ENCODE measurements around the gene TMEM250. TPM values are rescaled to one million over a fixed set of nuclear protein-coding genes. Genes with fewer than 3 reads are reported as not detected.

The TMEM250 gene
- total and polyA plus RNA-seq, 5 donors: 16.5 to 25.5 (median 20.3) TPM

DNA sequence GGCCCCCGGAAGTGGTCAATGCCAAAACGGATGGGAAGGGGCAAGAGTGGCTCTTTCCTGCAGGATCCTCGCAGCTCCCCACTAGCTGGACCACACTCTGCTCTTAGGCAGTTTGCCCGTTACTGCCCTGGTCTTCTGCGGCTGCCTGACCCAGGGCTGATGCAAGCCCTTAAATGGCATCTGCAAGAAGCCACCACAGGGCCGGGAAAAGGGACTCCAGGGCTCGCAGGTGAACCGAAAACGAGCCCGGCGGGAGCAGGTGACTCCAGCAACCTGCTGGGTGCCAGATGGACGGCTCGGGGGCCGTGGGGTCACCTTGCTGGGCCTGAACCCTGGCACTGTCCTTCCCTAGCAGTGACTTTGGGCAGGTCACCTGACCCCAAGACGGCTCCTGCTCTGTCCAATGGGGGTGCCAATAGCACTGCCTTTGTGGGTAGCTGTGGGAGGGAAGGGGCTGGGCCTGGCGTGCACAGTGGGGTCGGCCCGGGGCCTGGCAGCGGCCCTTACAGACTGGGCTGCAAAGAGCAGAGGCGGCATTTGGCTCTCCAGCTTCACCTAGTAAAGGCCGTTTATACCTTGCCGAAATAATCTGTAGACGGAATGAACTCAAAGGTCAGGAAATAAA, 1.3 kb downstream of the TMEM250 start:
- DNase-seq (peak; percentile 38 to 76 (median 70)), ATAC-seq (no peak)
- no peaks in the 10 kb centered on the region for H3K9me3 ChIP-seq (ENCODE audit: control insufficient read depth, low read length)
- H3K4me3 ChIP-seq (ENCODE audit: low read length): peak overlapping the region; percentile 59
- 51% methylated on average over 23 of the region's 23 CpGs for WGBS
- H3K27ac ChIP-seq (ENCODE audit: low read length): peak overlapping the region; percentile 49
- H3K4me1 ChIP-seq (ENCODE audit: control insufficient read depth, insufficient read depth, low read length): peaks cover 4% of the 10 kb centered on the region
- intact Hi-C loops (cut with DNase I): no loop called here
- H3K27me3 ChIP-seq (ENCODE audit: control insufficient read depth, insufficient read depth): no peaks in the 10 kb centered on the region

DNA sequence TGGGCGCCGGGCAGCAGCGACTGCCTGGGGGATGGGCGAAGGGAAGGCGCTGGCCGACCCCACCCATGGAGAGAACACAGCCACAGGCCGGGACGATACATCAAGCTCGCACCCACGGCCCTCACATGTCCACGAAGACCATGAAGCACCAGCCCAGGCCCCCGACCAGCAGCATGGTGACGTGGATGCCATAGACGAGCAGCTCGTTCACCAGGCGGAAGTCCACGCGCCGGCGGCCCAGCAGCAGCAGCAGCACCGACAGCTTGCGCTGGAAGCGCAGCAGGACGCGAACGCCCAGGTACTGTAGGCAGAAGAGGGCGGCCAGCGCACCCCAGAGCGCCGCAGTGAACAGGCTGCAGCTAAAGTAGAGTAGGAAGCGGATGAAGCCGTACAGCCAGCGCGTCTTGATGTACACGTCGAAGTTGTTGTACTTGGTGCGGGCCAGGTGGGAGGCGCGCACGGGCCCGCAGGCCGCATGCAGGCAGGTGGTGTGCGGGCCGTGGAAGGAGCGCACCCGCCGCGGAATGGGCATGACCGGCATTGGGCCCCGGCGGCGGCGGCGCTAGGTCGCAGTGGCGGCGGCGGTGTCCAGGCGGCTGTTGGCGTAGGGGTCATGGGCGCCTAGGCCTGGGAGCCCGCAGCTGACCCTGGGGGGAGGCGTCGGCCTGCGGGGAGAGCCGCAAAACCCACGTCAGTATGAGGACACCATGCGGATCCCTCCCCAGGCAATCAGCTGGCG, 2.1 kb downstream of the TMEM250 start:
- WGBS: 96% methylated on average over 69 of the region's 69 CpGs
- Histone ChIP-seq H3K4me1 (ENCODE audit: control insufficient read depth, insufficient read depth, low read length) (peaks cover 4% of the 10 kb centered on the region), H3K27me3 (ENCODE audit: control insufficient read depth, insufficient read depth) (no peaks in the 10 kb centered on the region), H3K27ac (ENCODE audit: low read length) (no peak overlapping the region), H3K9me3 (ENCODE audit: control insufficient read depth, low read length) (no peaks in the 10 kb centered on the region), H3K4me3 (ENCODE audit: low read length) (no peak overlapping the region)
- ATAC-seq (no peak), DNase-seq (peak in 1 of 3 donors; percentile 61)
- intact Hi-C loops (cut with DNase I): no loop called here

DNA sequence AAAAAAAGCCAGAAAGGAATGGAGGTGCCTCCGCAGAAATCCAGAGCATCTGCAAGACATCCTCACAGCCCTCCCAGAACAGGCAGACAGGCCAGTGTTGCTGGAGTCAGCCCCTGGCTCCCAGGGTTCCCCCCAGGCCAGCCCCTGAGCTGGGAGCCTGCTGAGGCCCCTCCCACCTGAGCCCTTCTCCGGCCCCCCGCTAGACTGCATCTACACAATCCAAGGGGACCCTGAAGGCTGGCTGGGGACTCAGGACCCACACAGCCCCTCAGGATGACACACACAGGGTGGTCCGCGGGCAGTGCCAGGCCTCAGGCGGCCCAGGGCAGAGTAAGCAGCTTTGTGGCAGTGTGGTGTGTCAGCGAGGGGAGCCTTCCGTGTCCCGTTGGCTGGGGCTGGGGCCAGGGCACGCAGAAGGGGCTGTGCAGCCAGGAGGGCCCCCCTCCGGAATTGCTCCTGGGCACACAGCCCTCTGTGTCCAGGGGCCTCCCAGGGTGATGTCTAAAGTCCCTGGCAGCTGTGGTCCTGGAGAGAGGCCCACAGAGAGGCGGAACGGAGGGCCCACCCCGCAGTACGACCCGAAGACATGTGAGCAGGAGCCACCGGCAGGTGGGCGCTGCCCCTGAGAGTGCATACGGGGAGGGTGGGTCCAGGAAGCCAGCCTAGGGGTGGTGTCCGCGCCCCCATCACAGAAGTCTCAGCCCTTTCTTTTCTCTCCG, 2.9 kb downstream of the TMEM250 start:
- Histone ChIP-seq H3K9me3 (ENCODE audit: control insufficient read depth, low read length) (no peaks in the 10 kb centered on the region), H3K27ac (ENCODE audit: low read length) (no peak overlapping the region), H3K27me3 (ENCODE audit: control insufficient read depth, insufficient read depth) (no peaks in the 10 kb centered on the region), H3K4me1 (ENCODE audit: control insufficient read depth, insufficient read depth, low read length) (peaks cover 4% of the 10 kb centered on the region), H3K4me3 (ENCODE audit: low read length) (no peak overlapping the region)
- no peak for ATAC-seq
- intact Hi-C loops (cut with DNase I): no loop called here
- DNase-seq: peak in 1 of 3 donors; percentile 51
- 84% methylated on average over 22 of the region's 22 CpGs for WGBS

DNA sequence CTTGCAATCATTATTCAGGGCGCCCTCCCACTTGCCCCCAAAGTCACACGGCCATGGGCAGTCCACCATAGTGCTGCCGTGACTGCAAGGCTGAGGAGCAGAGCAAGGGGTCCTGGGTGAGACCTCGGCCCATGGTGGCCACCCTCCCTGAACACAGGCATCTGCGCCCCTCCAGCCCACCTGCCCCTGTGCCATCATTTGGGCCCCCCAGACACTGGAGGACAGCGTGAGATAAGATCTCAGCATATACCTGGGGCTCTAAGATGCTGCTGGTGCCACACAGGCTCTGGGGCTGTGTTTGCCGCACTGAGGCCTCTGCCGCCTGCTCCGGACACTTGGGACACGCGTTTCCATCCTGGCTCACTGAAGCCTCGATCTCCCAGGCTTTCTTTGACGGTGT, 3.5 kb downstream of the TMEM250 start:
- Histone ChIP-seq H3K4me3 (ENCODE audit: low read length) (no peak overlapping the region), H3K9me3 (ENCODE audit: control insufficient read depth, low read length) (no peaks in the 10 kb centered on the region), H3K4me1 (ENCODE audit: control insufficient read depth, insufficient read depth, low read length) (peaks cover 4% of the 10 kb centered on the region), H3K27me3 (ENCODE audit: control insufficient read depth, insufficient read depth) (no peaks in the 10 kb centered on the region), H3K27ac (ENCODE audit: low read length) (no peak overlapping the region)
- ATAC-seq (no peak), DNase-seq (peak in 1 of 3 donors; percentile 32)
- 91% methylated on average over 13 of the region's 13 CpGs for WGBS
- intact Hi-C loops (cut with DNase I): no loop called here

GRCh38 chr9:136114610-136115009, 4.1 kb downstream of the TMEM250 start:
- DNase-seq (peak in 1 of 3 donors; percentile 25), ATAC-seq (no peak)
- intact Hi-C loops (cut with DNase I): no loop called here
- WGBS: 95% methylated on average over 18 of the region's 18 CpGs
- Histone ChIP-seq H3K27me3 (ENCODE audit: control insufficient read depth, insufficient read depth) (no peaks in the 10 kb centered on the region), H3K4me3 (ENCODE audit: low read length) (no peak overlapping the region), H3K27ac (ENCODE audit: low read length) (no peak overlapping the region), H3K4me1 (ENCODE audit: control insufficient read depth, insufficient read depth, low read length) (peaks cover 4% of the 10 kb centered on the region), H3K9me3 (ENCODE audit: control insufficient read depth, low read length) (no peaks in the 10 kb centered on the region)

DNA sequence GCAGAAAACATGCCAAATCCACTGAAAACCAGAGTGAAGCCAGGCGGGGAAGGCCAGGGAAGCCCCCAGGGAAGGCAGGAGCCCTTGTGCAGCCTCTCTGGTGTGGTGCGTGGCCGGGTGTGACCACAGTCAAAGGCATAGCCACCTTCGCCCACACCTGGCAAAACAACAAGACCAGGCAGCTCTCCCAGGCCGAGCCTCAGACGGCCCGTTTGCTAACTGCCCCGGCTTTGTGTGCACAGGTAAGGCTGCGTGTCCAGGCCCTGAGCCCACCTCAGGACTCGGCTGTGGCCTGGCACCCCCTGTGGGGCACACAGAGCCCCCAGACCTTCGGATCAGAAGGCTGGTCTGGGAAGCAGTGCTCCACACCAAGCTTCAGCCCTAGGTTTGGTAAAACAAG, 6.1 kb downstream of the TMEM250 start:
- intact Hi-C loops (cut with DNase I): no loop called here
- peaks cover 5% of the 10 kb centered on the region for H3K4me1 ChIP-seq (ENCODE audit: control insufficient read depth, insufficient read depth, low read length)
- 92% methylated on average over 11 of the region's 11 CpGs for WGBS
- ATAC-seq (no peak), DNase-seq (no peak)
- H3K4me3 ChIP-seq (ENCODE audit: low read length): no peak overlapping the region
- H3K9me3 ChIP-seq (ENCODE audit: control insufficient read depth, low read length): no peaks in the 10 kb centered on the region
- no peaks in the 10 kb centered on the region for H3K27me3 ChIP-seq (ENCODE audit: control insufficient read depth, insufficient read depth)
- H3K27ac ChIP-seq (ENCODE audit: low read length): no peak overlapping the region

GRCh38 chr9:136111910-136112309, 6.8 kb downstream of the TMEM250 start:
- Histone ChIP-seq H3K27me3 (ENCODE audit: control insufficient read depth, insufficient read depth) (no peaks in the 10 kb centered on the region), H3K27ac (ENCODE audit: low read length) (no peak overlapping the region), H3K4me3 (ENCODE audit: low read length) (no peak overlapping the region), H3K4me1 (ENCODE audit: control insufficient read depth, insufficient read depth, low read length) (peaks cover 2% of the 10 kb centered on the region), H3K9me3 (ENCODE audit: control insufficient read depth, low read length) (no peaks in the 10 kb centered on the region)
- intact Hi-C loops (cut with DNase I): no loop called here
- DNase-seq (peak in 1 of 3 donors; percentile 60), ATAC-seq (no peak)
- 65% methylated on average over 16 of the region's 16 CpGs for WGBS

GRCh38 chr9:136111190-136111589, 7.5 kb downstream of the TMEM250 start:
- ATAC-seq (no peak), DNase-seq (peak in 1 of 3 donors; percentile 58)
- 83% methylated on average over 22 of the region's 22 CpGs for WGBS
- Histone ChIP-seq H3K9me3 (ENCODE audit: control insufficient read depth, low read length) (no peaks in the 10 kb centered on the region), H3K27me3 (ENCODE audit: control insufficient read depth, insufficient read depth) (no peaks in the 10 kb centered on the region), H3K4me1 (ENCODE audit: control insufficient read depth, insufficient read depth, low read length) (peaks cover 2% of the 10 kb centered on the region), H3K27ac (ENCODE audit: low read length) (no peak overlapping the region), H3K4me3 (ENCODE audit: low read length) (no peak overlapping the region)
- intact Hi-C loops (cut with DNase I): no loop called here

GRCh38 chr9:136110082-136111061, 8.3 kb downstream of the TMEM250 start:
- ATAC-seq (peak; percentile 1 to 12), DNase-seq (peak in 1 of 3 donors; percentile 73)
- 16% methylated on average over 42 of the region's 42 CpGs for WGBS
- Histone ChIP-seq H3K4me1 (ENCODE audit: control insufficient read depth, insufficient read depth, low read length) (peaks cover 4% of the 10 kb centered on the region), H3K4me3 (ENCODE audit: low read length) (no peak overlapping the region), H3K27ac (ENCODE audit: low read length) (no peak overlapping the region), H3K9me3 (ENCODE audit: control insufficient read depth, low read length) (no peaks in the 10 kb centered on the region), H3K27me3 (ENCODE audit: control insufficient read depth, insufficient read depth) (no peaks in the 10 kb centered on the region)
- intact Hi-C loops (cut with DNase I): no loop called here

GRCh38 chr9:136109351-136110081, 9.2 kb downstream of the TMEM250 start:
- DNase-seq (peak; percentile 94 to 98 (median 97)), ATAC-seq (peak; percentile 91 to 93)
- no peak overlapping the region for H3K4me3 ChIP-seq (ENCODE audit: low read length)
- H3K27ac ChIP-seq (ENCODE audit: low read length): peak overlapping the region; percentile 48
- no peaks in the 10 kb centered on the region for H3K9me3 ChIP-seq (ENCODE audit: control insufficient read depth, low read length)
- intact Hi-C loops (cut with DNase I): no loop called here
- 1% methylated on average over 48 of the region's 48 CpGs for WGBS
- peaks cover 5% of the 10 kb centered on the region for H3K4me1 ChIP-seq (ENCODE audit: control insufficient read depth, insufficient read depth, low read length)
- no peaks in the 10 kb centered on the region for H3K27me3 ChIP-seq (ENCODE audit: control insufficient read depth, insufficient read depth)
